H1 (cell line): ENCODE data around the gene CISD1.

Experiments
- ATF3 ChIP-seq: IDR thresholded peaks from 2 replicates; pipeline ENCODE4 v1.6.1; 2011; ENCODE audit warnings: low read depth, mild to moderate bottlenecking, low read length; ENCODE audit not compliant: insufficient read depth
- CHD2 ChIP-seq: IDR thresholded peaks from 2 replicates; pipeline ENCODE4 v1.6.1; 2012; ENCODE audit warnings: low read length, improper control_type of control experiment
- CREB1 ChIP-seq: IDR thresholded peaks from 2 replicates; pipeline ENCODE4 v1.6.1; 2012; ENCODE audit warnings: inconsistent platforms
- CTBP2 ChIP-seq: IDR thresholded peaks from 2 replicates; pipeline ENCODE4 v1.7.0; 2011; ENCODE audit warnings: borderline replicate concordance, mild to moderate bottlenecking, moderate library complexity, mixed read lengths, low read length; ENCODE audit not compliant: insufficient read depth, insufficient read length
- CTCF ChIP-seq, 3 experiments: IDR thresholded peaks; 1 replicate in 2 of 3; 2 replicates in 1 of 3; pipeline versions ENCODE4 v1.5.1 to v1.6.1; 2011; ENCODE audit warnings: low read length in 3 of 3, mild to moderate bottlenecking in 3 of 3, inconsistent platforms in 2 of 3, low read depth in 1 of 3, moderate library complexity in 1 of 3; ENCODE audit not compliant: insufficient read depth in 1 of 3; ENCODE audit errors: control extremely low read depth in 1 of 3
- E2F6 ChIP-seq: IDR thresholded peaks from 2 replicates; pipeline ENCODE4 v1.6.1; 2012; ENCODE audit warnings: inconsistent platforms
- EGR1 ChIP-seq: IDR thresholded peaks from 2 replicates; pipeline ENCODE4 v1.6.1; 2011; ENCODE audit warnings: low read depth, low read length, borderline replicate concordance
- EZH2 ChIP-seq: fragments of 200-600 bp; sonication (generic); IDR thresholded peaks from 2 replicates; pipeline ENCODE4 v1.7.1; 2012; ENCODE audit warnings: low read depth, mild to moderate bottlenecking, moderate library complexity, low read length, inconsistent platforms; ENCODE audit not compliant: severe bottlenecking
- MAX ChIP-seq: IDR thresholded peaks from 2 replicates; pipeline ENCODE4 v1.6.1; 2012; ENCODE audit warnings: inconsistent platforms
- PHF8 ChIP-seq: fragments of 200-600 bp; sonication (generic); conservative IDR thresholded peaks from 2 replicates; pipeline ENCODE4 v1.7.1; 2012; ENCODE audit warnings: low read depth, mild to moderate bottlenecking, inconsistent platforms, low read length, moderate library complexity
- POLR2A ChIP-seq, 2 experiments: IDR thresholded peaks; 1 replicate in 1 of 2; 2 replicates in 1 of 2; pipeline ENCODE4 v1.6.1; 2011; ENCODE audit warnings: low read depth in 2 of 2, low read length in 2 of 2, mild to moderate bottlenecking in 2 of 2; ENCODE audit errors: control extremely low read depth in 1 of 2
- RFX5 ChIP-seq: IDR thresholded peaks from 2 replicates; pipeline ENCODE4 v1.6.1; 2011; ENCODE audit warnings: low read depth, low read length, improper control_type of control experiment, borderline replicate concordance
- TAF1 ChIP-seq: IDR thresholded peaks from 2 replicates; pipeline ENCODE4 v1.6.1; 2011; ENCODE audit warnings: mild to moderate bottlenecking, low read depth, low read length

GRCh38 chr10:58268946-58269781 is at the start of gene CISD1:
- TF ChIP-seq POLR2A (IDR thresholded peaks at IDR 0.05; ENCODE audit: control extremely low read depth in 1 of 2, low read depth in 2 of 2, low read length in 2 of 2) (peak in 1 of 2 experiments; percentile 78; a peak in 2 of 3 replicates), EZH2 (no peak), CTCF (IDR thresholded peaks at IDR 0.05; ENCODE audit: control extremely low read depth in 1 of 3, insufficient read depth in 1 of 3, low read depth in 1 of 3, low read length in 3 of 3) (no peak), ATF3 (no peak), MAX (peak; percentile 98), TAF1 (peak; percentile 77), CHD2 (peak; percentile 82), EGR1 (0 out of 2 replicates have a peak, but pooled peaks have one; percentile 34), CTBP2 (peak; percentile 30), RFX5 (peak; percentile 40; the same call in 1 of the 2 replicates), E2F6 (peak; percentile 96), CREB1 (0 out of 2 replicates have a peak, but pooled peaks have one; percentile 42), PHF8 (peak; percentile 62)
